ENCODE data around the gene FNDC8.
"Not testable (repeated sequence)": the region's sequence is repeated elsewhere in the genome, so short reads cannot be mapped to it uniquely, and the experiment has no call there.

Gene FNDC8

DNA sequence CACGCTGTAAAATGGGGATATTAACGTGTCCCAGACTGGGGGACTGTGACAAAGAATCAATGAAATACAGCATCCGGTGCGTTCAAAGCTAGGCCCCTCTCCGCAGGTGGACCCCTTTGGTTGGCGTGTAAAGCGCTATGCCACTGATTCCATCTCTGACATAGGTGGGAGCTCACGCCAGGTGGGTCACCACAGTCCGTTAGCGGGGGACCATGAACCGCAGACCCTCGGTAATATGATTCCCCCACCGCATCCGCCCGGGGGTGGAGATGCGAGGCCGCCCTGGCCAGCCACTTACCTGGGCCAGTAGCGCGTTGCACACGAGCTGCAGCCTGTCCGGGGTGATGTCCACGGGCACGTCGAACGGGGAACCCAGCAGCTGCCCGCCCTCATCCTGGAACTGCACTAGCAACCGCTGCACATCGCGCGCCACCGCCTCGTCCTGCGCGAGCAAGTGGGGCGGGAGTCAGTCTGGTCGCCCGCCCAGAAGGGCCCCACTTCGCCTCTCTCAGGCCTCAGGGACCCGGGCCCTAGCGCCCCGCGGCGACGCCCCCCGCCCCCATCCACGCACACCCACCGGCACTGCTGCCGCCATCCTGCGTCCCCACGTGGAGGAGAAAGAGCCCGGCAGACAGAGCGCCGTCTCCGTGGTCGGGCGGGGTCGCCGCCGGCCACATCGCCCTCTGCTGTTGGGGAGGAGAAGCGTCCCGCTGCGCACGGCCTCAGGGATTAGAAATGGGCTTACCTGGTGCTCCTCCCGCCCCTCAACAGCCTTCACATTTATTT, 20.5 kb downstream of the FNDC8 start, which contains the start of gene NLE1:
NLE1 (minus strand) TSS at position 623 of the 786 bp plus-strand sequence; CDS start at position 595, 28 bp downstream.
- H4K20me1 ChIP-seq = peaks cover 37% of the 10 kb centered on the region
- TF ChIP-seq Cebpa-rat (IDR thresholded peaks at IDR 0.05) = no peak
- peak within 1 kb of the TSS; percentile 90 for H3K4me2 ChIP-seq
- H3K9ac ChIP-seq = peak within 1 kb of the TSS; percentile 89
- H3K36me3 ChIP-seq = peaks cover 34% of the 10 kb centered on the region
- H3K4me3 ChIP-seq = peak within 1 kb of the TSS; percentile 83
- H3K27me3 ChIP-seq = no peaks in the 10 kb centered on the region
- no peaks in the 10 kb centered on the region for H3K9me3 ChIP-seq
- H3K27ac ChIP-seq = peak within 1 kb of the TSS; percentile 83
- H3K4me1 ChIP-seq = peaks cover 16% of the 10 kb centered on the region

DNA sequence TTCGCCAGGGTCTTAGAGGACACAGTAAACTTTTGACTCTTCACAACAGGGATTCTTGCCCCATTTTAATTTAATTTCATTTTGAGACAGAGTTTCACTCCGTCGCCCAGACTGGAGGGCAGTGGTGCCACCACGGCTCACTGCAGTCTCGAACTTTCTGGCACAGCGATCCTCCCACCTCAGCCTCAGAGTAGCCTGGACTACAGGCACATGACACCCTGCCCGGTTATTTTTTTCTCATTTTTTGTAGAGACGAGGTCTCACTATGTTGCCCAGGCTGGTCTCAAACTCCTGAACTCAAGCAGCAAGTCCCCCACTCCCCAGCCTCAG, 21.0 kb downstream of the FNDC8 start:
- H3K4me2 ChIP-seq = peak overlapping the region; percentile 90; the same call in 1 of the 2 replicates
- peak overlapping the region; percentile 83 for H3K4me3 ChIP-seq
- H3K36me3 ChIP-seq = peaks cover 29% of the 10 kb centered on the region
- H3K9ac ChIP-seq = no peak overlapping the region
- no peak for TF ChIP-seq Cebpa-rat (IDR thresholded peaks at IDR 0.05)
- peaks cover 32% of the 10 kb centered on the region for H4K20me1 ChIP-seq
- H3K27me3 ChIP-seq = no peaks in the 10 kb centered on the region
- no peaks in the 10 kb centered on the region for H3K9me3 ChIP-seq
- no peak overlapping the region for H3K27ac ChIP-seq
- H3K4me1 ChIP-seq = peaks cover 16% of the 10 kb centered on the region

DNA sequence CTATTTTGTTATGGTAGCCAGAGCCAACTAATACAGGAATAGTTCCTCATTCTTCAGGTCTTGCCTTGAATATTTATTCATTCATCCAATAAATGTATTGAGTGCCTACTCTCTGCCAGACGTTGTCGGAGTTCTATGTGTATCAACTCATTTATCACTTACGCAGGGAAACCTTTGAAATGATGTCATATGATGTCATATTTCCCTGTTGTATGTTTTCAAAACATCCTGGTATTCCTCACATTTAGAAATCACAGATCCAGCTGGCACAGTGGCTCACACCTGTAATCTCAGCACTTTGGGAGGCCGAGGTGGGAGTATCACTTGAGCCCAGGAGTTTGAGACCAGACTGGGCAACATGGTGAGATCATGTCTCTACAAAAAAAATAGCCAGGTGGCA, 23.4 kb downstream of the FNDC8 start:
- peaks cover 15% of the 10 kb centered on the region for H3K4me1 ChIP-seq
- no peak for TF ChIP-seq Cebpa-rat (IDR thresholded peaks at IDR 0.05)
- H4K20me1 ChIP-seq = peaks cover 14% of the 10 kb centered on the region
- peaks cover 5% of the 10 kb centered on the region for H3K36me3 ChIP-seq
- no peaks in the 10 kb centered on the region for H3K9me3 ChIP-seq
- H3K4me3 ChIP-seq = no peak overlapping the region
- H3K4me2 ChIP-seq = no peak overlapping the region
- H3K9ac ChIP-seq = no peak overlapping the region
- H3K27ac ChIP-seq = no peak overlapping the region
- no peaks in the 10 kb centered on the region for H3K27me3 ChIP-seq

DNA sequence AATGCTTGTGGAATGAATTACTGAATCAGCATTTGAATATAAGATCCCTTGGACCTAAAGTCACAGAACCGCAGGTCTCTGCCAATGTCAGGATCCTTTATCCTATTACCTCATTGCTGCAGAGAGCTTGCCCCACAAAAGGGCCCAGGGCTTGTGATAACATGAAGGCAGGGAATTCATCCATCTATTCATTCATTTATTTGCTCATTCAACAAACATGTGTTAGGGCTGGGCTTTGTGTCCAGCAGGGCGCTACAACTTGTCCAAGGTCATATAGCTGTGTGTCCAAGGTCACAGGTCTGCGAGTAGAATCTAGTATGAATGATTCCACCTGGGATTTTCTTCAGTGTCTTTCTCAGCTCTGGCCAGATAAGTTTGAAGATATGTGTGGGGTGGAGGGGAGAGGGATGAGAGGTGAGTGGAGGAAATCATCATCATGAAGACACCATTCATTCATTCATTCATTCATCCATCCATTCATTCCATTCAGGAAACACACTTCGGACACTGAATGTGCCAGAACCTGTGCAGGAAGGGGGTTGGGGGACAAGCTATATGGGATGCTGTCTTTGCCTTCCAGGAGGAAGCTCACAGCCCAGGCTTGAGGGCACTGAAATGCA, 24.9 kb downstream of the FNDC8 start:
- Histone ChIP-seq H3K4me3 (no peak overlapping the region), H3K4me1 (no peaks in the 10 kb centered on the region), H3K27me3 (no peaks in the 10 kb centered on the region), H3K9me3 (no peaks in the 10 kb centered on the region), H3K27ac (no peak overlapping the region), H4K20me1 (no peaks in the 10 kb centered on the region), H3K36me3 (no peaks in the 10 kb centered on the region), H3K4me2 (no peak overlapping the region), H3K9ac (no peak overlapping the region)
- no peak for TF ChIP-seq Cebpa-rat (IDR thresholded peaks at IDR 0.05)

DNA sequence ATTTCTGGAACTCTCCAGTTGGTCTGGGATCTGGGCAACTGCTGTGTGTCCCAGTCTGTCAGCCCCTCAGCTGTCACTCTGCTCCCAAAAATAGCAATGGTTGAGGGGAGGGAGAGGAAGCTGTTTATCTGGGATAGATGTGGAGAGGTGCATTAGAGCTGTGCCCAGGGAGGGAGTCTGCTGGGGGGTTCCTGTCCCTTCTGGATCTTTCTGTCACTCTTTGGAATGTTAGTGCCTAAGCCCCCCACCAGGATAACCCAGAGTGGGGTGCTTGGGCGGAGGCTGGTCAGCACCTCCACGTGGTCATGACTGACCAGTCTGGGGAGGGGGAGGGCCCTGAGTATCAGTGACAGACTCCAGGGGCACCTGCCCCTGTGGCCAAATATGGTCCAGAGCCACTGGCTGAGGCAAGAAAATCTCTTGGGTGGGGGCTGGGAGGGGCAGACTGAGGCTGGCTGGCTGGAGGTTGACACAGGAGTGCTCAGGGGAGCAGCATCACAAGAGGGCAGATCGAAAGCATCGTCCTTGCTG, 26.0 kb downstream of the FNDC8 start, which contains the start of gene UNC45B:
UNC45B (plus strand) TSS at position 443 of the 531 bp plus-strand sequence. CDS start 447 bp downstream, outside the sequence.
- Histone ChIP-seq H3K27me3 (no peaks in the 10 kb centered on the region), H3K4me2 (no peak within 1 kb of the TSS), H3K9ac (no peak within 1 kb of the TSS), H3K4me1 (no peaks in the 10 kb centered on the region), H3K36me3 (no peaks in the 10 kb centered on the region), H4K20me1 (no peaks in the 10 kb centered on the region), H3K27ac (no peak within 1 kb of the TSS), H3K4me3 (no peak within 1 kb of the TSS), H3K9me3 (no peaks in the 10 kb centered on the region)
- TF ChIP-seq Cebpa-rat (IDR thresholded peaks at IDR 0.05) = no peak

DNA sequence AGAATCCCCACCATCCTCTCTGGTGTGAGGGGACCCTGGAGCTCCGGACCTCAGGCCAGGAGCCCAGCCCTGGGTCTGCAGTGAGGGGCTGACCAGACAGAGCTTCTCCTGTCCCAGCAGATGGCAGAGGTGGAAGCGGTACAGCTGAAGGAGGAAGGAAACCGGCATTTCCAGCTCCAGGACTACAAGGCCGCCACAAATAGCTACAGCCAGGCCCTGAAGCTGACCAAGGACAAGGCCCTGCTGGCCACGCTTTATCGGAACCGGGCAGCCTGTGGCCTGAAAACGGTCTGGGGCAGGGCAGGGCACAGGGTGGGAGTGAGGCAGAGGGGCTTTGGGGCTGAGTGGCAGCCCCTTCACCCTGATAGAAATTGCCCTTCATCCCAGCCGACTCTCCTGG, 26.7 kb downstream of the FNDC8 start:
- no peaks in the 10 kb centered on the region for H4K20me1 ChIP-seq
- no peaks in the 10 kb centered on the region; the same call in 1 of the 2 replicates for H3K27me3 ChIP-seq
- no peak overlapping the region for H3K4me3 ChIP-seq
- no peak overlapping the region for H3K27ac ChIP-seq
- no peaks in the 10 kb centered on the region for H3K9me3 ChIP-seq
- TF ChIP-seq Cebpa-rat (IDR thresholded peaks at IDR 0.05) = no peak
- H3K9ac ChIP-seq = no peak overlapping the region
- H3K4me2 ChIP-seq = no peak overlapping the region
- no peaks in the 10 kb centered on the region for H3K36me3 ChIP-seq
- H3K4me1 ChIP-seq = no peaks in the 10 kb centered on the region

DNA sequence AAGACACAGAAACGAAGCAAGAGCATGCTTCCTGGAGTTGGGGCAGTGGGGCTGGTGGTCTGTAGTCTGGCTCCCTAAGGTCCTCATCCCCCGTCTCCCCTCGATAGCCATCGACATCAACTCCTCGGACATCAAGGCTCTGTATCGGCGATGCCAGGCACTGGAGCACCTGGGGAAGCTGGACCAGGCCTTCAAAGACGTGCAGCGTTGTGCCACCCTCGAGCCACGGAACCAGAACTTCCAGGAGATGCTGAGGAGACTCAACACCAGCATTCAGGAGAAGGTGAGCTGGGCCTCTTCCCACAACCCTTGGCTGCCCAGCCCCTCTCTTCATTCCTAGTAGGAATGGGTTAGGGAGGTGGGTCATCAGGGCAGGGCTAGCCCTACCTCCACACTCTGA, 28.5 kb downstream of the FNDC8 start:
- H3K4me1 ChIP-seq = no peaks in the 10 kb centered on the region
- no peak overlapping the region for H3K9ac ChIP-seq
- H3K27me3 ChIP-seq = no peaks in the 10 kb centered on the region; the same call in 1 of the 2 replicates
- no peak overlapping the region for H3K27ac ChIP-seq
- TF ChIP-seq Cebpa-rat (IDR thresholded peaks at IDR 0.05) = no peak
- H3K9me3 ChIP-seq = no peaks in the 10 kb centered on the region
- H3K36me3 ChIP-seq = no peaks in the 10 kb centered on the region
- H3K4me3 ChIP-seq = no peak overlapping the region
- H4K20me1 ChIP-seq = no peaks in the 10 kb centered on the region
- H3K4me2 ChIP-seq = no peak overlapping the region

DNA sequence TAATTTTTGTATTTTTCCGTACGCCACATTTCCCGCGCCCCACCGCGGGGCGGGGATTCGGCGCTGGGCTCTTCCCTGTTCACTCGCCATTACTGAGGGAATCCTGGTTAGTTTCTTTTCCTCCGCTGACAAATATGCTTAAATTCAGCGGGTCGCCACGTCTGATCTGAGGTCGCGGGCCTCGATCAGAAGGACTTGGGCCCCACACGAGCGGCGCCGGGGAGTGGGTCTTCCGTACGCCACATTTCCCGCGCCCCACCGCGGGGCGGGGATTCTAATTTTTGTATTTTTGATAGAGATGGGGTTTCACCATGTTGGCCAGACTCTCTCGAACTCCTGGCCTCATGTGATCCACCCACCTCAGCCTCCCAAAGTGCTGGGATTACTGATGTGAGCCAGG, 29.7 kb downstream of the FNDC8 start:
- not testable (repeated sequence) for H3K9ac ChIP-seq, H3K4me2 ChIP-seq, H3K27ac ChIP-seq, H3K27me3 ChIP-seq, H4K20me1 ChIP-seq, H3K4me1 ChIP-seq, H3K9me3 ChIP-seq, H3K36me3 ChIP-seq, H3K4me3 ChIP-seq

DNA sequence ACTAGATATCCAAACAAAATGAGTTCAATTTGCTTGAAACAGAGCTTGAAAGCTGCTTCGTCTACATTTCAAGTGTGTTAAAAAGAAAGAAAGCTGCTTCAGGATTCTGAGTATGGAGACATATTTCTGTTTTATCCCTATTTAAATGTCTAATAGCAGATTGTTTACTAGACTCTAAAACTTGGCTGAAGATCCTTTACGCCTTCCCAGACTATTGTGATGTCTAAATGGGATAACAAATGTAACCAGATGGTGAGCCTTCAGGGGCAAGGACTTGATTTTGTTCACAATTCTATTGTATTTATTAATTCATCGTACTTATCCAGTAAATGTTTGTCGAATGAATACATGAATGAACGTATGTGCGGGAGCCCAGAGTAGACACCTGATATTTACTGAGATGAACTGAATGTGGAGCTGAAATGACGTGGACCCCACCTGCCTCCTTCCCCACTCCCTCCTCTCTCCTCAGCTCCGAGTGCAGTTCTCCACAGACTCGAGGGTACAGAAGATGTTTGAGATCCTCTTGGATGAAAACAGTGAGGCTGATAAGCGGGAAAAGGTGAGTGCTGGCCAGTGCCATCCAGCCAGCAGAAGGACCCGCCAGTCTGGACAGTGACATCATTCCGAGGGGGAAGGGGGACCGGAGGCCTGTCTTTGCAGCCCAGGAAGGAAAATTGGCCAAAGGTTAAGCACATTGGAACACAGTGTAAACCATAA, 31.2 kb downstream of the FNDC8 start:
- Histone ChIP-seq H3K9ac (no peak overlapping the region), H3K4me3 (no peak overlapping the region), H3K36me3 (no peaks in the 10 kb centered on the region), H3K4me2 (no peak overlapping the region), H4K20me1 (no peaks in the 10 kb centered on the region), H3K4me1 (no peaks in the 10 kb centered on the region), H3K27me3 (no peaks in the 10 kb centered on the region; the same call in 1 of the 2 replicates), H3K27ac (no peak overlapping the region), H3K9me3 (no peaks in the 10 kb centered on the region)
- no peak for TF ChIP-seq Cebpa-rat (IDR thresholded peaks at IDR 0.05)
